ENCODE results near the gene ECM2.

ECM2 gene

DNA sequence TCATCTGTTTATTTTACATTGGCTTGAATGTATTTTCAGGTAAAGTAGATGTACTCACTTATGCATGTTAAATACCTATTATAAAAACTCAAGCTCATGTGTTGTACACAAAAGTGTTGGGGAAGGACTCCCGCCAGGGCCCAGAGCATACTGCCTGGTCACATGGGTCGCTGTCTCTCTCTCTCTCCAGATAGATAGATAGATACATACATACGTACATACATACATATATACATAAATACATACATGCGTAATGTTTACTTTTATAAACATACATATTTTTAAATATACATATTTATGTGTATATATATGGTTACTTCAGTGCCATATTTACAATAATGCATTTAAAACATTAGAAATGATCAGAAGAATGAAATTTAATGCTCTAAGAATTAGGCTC is 78.2 kb downstream of the ECM2 start:
- DNase-seq, result no peak

DNA sequence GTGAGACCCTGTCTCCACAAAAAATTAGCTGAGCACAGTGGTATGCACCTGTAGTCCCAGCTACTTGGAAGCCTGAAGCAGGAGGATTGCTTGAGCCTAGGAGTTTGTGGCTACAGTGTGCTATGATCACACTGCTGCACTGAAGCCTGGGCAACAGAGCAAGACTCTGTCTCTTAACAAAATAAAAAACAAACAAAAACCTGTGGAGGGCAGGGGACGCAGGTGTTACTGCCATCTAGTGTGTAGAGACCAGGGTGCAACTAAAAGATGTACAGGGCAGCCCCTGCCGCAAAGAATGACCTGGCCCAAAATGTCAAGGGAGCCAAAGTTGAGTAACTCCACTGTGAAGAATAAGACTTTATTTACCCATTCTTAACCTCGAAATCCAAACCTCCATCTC is 80.6 kb downstream of the ECM2 start:
- DNase-seq, result no peak

DNA sequence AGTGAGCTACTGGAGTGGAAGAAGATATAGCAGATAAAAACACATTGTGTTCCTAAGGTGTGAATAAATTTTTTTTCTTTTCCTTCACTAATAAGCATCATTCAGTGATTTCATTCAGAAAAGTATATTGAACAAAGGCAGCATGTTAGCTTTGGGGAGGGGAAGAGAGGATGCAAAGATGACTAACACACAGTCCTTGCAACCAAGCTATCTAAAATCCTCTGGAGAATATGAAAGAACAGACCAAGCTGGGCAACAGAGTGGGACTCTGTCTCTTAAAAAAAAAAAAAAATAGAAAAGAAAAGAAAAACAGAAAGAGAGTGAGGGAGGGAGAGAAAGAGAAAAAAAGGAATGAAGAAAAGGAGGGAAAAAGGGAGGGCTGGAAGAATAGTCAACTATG is 89.3 kb downstream of the ECM2 start:
- DNase-seq, result no peak
